ENCODE measurements around the gene TBL1X. TPM values are rescaled to one million over a fixed set of nuclear protein-coding genes. Genes with fewer than 3 reads are reported as not detected.

TBL1X gene
- polyA plus RNA-seq, 1 donor (not counting 4 experiments of a cell fraction or from before 2014, with no cell fraction given) = 2.2 TPM

DNA sequence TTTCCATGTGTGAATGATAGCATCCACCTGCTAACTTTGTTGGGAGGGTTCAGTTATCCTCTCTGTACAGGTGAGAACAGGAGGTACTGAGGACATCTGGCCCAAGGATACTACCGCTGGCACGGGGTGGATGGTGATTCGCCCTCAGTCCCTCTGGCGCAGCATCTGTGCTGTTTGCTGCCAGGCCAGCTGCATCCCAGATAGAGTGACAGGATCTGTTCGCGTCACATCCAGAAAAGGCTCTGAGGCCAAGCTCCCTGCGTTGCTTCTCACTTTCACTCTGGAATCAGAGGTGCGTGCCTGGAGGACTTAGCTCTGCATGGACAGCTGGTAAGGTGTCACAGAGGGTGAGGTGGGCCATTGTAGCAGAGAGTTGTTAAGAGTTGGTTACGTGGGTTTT lies 95.4 kb downstream of the TBL1X start:
- peaks cover 6% of the 10 kb centered on the region for H3K4me1 ChIP-seq (ENCODE audit: control insufficient read depth, extremely low read depth, insufficient read depth, low read length)
- DNase-seq (ENCODE audit: low read depth, low spot score) = no peak
- no peak for FAIRE-seq
- H3K27me3 ChIP-seq (ENCODE audit: control insufficient read depth, extremely low read depth, insufficient read depth, low read length) = no peaks in the 10 kb centered on the region
- H3K9me1 ChIP-seq (ENCODE audit: control insufficient read depth, extremely low read depth, insufficient read depth, low read length) = no peaks in the 10 kb centered on the region
- H3K27ac ChIP-seq (ENCODE audit: control insufficient read depth, insufficient read depth, low read length) = no peak overlapping the region
- H3K36me3 ChIP-seq (ENCODE audit: control insufficient read depth in 2 of 2, extremely low read depth in 1 of 2, insufficient read depth in 2 of 2, low read length in 2 of 2) = no peaks in the 10 kb centered on the region
- no peaks in the 10 kb centered on the region for H4K20me1 ChIP-seq (ENCODE audit: control insufficient read depth, extremely low read depth, insufficient read depth, low read length)
- no peak overlapping the region for H3K4me2 ChIP-seq (ENCODE audit: control insufficient read depth, extremely low read depth, insufficient read depth, low read depth, low read length)
- no peak overlapping the region for H2AFZ ChIP-seq (ENCODE audit: control insufficient read depth, low read length)
- no peak overlapping the region for H3K4me3 ChIP-seq (ENCODE audit: control insufficient read depth in 2 of 3, extremely low read depth in 1 of 3, insufficient read depth in 2 of 3, low read depth in 1 of 3, low read length in 3 of 3)
- H3K79me2 ChIP-seq (ENCODE audit: control insufficient read depth, insufficient read depth, low read length) = no peaks in the 10 kb centered on the region
- H3K9me3 ChIP-seq (ENCODE audit: control insufficient read depth, low read depth, low read length) = peaks cover 2% of the 10 kb centered on the region
- dilution Hi-C loops (cut with MboI; ENCODE audit: extremely low pct_ligation_motif_present, low sequenced_read_pairs) = no loop called here
- no peak overlapping the region for H3K9ac ChIP-seq (ENCODE audit: control insufficient read depth, extremely low read depth, insufficient read depth, low read length)
- no peak for TF ChIP-seq EZH2 (IDR thresholded peaks at IDR 0.05; ENCODE audit: low read length)
- TF ChIP-seq, protein P1, sequence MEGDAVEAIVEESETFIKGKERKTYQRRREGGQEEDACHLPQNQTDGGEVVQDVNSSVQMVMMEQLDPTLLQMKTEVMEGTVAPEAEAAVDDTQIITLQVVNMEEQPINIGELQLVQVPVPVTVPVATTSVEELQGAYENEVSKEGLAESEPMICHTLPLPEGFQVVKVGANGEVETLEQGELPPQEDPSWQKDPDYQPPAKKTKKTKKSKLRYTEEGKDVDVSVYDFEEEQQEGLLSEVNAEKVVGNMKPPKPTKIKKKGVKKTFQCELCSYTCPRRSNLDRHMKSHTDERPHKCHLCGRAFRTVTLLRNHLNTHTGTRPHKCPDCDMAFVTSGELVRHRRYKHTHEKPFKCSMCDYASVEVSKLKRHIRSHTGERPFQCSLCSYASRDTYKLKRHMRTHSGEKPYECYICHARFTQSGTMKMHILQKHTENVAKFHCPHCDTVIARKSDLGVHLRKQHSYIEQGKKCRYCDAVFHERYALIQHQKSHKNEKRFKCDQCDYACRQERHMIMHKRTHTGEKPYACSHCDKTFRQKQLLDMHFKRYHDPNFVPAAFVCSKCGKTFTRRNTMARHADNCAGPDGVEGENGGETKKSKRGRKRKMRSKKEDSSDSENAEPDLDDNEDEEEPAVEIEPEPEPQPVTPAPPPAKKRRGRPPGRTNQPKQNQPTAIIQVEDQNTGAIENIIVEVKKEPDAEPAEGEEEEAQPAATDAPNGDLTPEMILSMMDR (optimal IDR thresholded peaks at IDR 0.05 in 1 of 3, IDR thresholded peaks at IDR 0.05 in 1 of 3, conservative IDR thresholded peaks at IDR 0.05 in 1 of 3; ENCODE audit: extremely low read depth in 1 of 3, insufficient read depth in 2 of 3, low read length in 3 of 3) = no peak

DNA sequence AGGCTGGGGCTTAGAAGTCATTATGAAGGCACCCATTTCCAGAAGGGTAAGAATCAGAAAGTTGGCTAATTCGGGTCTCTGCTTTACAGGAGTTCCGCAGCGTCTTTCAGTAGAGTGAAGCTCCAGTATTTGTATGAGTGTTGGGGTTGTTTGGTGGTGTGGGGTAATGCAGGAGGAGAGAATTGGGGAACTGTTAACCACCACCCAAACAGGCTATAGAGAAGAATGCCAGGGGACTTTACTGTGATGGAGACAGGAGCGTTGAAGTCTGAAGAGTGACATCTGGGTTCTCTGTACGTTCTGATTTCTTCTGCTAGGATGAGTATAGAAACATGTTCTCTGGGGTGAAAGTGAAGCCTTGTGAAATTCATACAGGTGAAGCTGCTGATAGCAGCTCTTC lies 96.3 kb downstream of the TBL1X start:
- TF ChIP-seq, protein P1 (optimal IDR thresholded peaks at IDR 0.05 in 1 of 3, IDR thresholded peaks at IDR 0.05 in 1 of 3, conservative IDR thresholded peaks at IDR 0.05 in 1 of 3; ENCODE audit: extremely low read depth in 1 of 3, insufficient read depth in 2 of 3, low read length in 3 of 3) = no peak
- TF ChIP-seq EZH2 (IDR thresholded peaks at IDR 0.05; ENCODE audit: low read length) = no peak
- no peak overlapping the region for H2AFZ ChIP-seq (ENCODE audit: control insufficient read depth, low read length)
- no peaks in the 10 kb centered on the region for H3K36me3 ChIP-seq (ENCODE audit: control insufficient read depth in 2 of 2, extremely low read depth in 1 of 2, insufficient read depth in 2 of 2, low read length in 2 of 2)
- dilution Hi-C loops (cut with MboI; ENCODE audit: extremely low pct_ligation_motif_present, low sequenced_read_pairs) = no loop called here
- H3K9ac ChIP-seq (ENCODE audit: control insufficient read depth, extremely low read depth, insufficient read depth, low read length) = no peak overlapping the region
- DNase-seq (ENCODE audit: low read depth, low spot score) (no peak), FAIRE-seq (no peak)
- H3K9me3 ChIP-seq (ENCODE audit: control insufficient read depth, low read depth, low read length) = peaks cover 2% of the 10 kb centered on the region
- no peaks in the 10 kb centered on the region for H4K20me1 ChIP-seq (ENCODE audit: control insufficient read depth, extremely low read depth, insufficient read depth, low read length)
- H3K4me1 ChIP-seq (ENCODE audit: control insufficient read depth, extremely low read depth, insufficient read depth, low read length) = peaks cover 6% of the 10 kb centered on the region
- H3K27ac ChIP-seq (ENCODE audit: control insufficient read depth, insufficient read depth, low read length) = no peak overlapping the region
- no peak overlapping the region for H3K4me3 ChIP-seq (ENCODE audit: control insufficient read depth in 2 of 3, extremely low read depth in 1 of 3, insufficient read depth in 2 of 3, low read depth in 1 of 3, low read length in 3 of 3)
- H3K4me2 ChIP-seq (ENCODE audit: control insufficient read depth, extremely low read depth, insufficient read depth, low read depth, low read length) = no peak overlapping the region
- no peaks in the 10 kb centered on the region for H3K27me3 ChIP-seq (ENCODE audit: control insufficient read depth, extremely low read depth, insufficient read depth, low read length)
- H3K9me1 ChIP-seq (ENCODE audit: control insufficient read depth, extremely low read depth, insufficient read depth, low read length) = no peaks in the 10 kb centered on the region
- no peaks in the 10 kb centered on the region for H3K79me2 ChIP-seq (ENCODE audit: control insufficient read depth, insufficient read depth, low read length)

Data from keratinocyte (primary cell).